HG03108 (cell line): ENCODE results near the gene NKD2.
"Not testable (repeated sequence)": the region's sequence is repeated elsewhere in the genome, so short reads cannot be mapped to it uniquely, and the experiment has no call there.

Experiments
- ATAC-seq: cut with Tn5 transposase; IDR thresholded peaks from one replicate; pipeline ENCODE4 v1.9.1; 2021; ENCODE audit warnings: moderate library complexity; ENCODE audit not compliant: unreplicated experiment

Gene NKD2

DNA sequence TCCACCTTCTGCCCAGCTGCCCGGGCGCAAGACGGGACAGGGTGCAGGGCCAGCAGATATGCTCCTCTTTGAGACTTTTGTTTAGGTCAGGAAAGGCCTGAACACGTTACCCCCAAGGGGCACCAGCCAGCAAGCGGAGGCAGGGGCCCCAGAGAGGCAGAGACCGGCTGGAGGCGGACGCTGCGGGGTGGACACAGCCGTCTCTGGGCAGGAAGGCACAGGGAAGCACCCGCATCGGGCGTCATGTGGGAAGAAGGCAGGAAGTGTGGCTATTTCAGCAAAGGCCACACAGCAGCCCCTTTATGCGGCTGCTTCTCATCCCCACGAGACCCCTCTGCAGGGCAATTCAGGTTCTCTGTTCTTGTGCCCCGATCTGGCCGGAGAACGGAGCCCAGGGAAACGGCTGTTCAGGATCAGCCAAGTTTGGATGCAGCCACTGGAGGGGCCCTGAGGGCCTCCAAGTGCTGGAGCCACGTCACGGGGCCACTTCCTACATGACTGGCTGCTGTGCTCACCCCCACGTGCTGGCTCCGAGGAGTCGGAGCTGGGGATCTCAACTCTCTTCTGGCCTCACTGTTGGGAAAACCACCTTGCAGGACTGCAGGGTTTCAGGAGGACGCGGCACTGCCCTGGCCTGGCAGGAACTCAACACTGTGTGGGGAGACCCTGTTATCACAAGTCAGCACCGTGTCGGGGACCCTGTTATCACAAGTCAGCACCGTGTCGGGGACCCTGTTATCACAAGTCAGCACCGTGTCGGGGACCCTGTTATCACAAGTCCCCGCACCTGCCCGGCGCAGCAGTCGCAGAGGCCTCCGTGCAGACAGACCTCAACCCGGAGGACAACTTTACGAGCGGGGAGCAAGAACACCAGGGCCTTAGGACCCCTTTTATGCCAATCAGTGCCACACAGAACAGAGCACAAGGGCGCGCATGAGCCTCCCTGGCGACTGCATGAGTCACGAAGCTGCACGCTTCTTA is 58.8 kb downstream of the NKD2 start:
- ATAC-seq, result no peak

- no peak for ATAC-seq
These were observed 59.7 kb downstream of the NKD2 start for GRCh38 chr5:1068204-1068894.

GRCh38 chr5:1068895-1069719 is 60.5 kb downstream of the NKD2 start:
- no peak for ATAC-seq

GRCh38 chr5:1069720-1070088 is 61.1 kb downstream of the NKD2 start:
- no peak for ATAC-seq

DNA sequence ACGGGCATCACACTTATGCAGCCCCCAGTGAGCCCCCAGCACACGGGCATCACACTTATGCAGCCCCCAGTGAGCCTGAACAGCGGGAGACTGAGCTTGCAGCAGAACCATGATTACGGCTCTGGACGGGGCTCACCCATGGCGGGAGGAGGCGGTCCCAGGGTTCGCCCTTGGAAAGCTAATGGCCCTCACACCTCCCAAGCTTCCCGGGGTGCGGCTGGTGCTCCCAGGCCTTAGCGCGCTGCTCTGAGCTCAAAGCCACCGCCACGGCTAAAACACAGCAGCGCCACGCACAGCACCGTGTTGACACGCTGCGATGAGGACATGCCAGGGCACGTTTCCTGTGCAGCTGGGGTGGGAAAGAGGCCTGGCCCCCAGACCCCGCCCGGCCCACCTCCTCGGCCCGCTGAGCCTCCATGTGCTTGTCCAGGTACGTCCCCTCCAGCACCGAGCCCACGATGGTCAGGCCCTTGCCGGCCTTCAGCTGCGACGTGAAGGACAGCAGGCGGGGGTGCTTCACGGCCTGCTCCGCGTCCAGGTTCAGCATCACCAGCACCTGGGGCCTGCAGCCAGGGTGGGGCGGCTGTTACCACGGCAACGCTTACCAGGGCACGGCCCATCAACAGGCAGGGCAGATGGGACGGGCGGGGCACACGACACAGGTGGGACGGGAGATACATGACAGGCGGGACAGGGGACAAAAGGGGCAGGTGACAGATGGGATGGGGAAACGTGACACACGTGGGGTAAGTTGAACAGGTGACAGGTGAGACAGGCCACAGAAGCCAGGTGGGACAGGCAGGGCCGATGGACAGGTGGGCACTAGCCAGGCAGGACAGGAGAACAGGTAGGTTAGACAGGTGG is 64.9 kb downstream of the NKD2 start:
- ATAC-seq, result no peak

GRCh38 chr5:1074226-1074625 is 65.6 kb downstream of the NKD2 start:
- ATAC-seq, result no peak

DNA sequence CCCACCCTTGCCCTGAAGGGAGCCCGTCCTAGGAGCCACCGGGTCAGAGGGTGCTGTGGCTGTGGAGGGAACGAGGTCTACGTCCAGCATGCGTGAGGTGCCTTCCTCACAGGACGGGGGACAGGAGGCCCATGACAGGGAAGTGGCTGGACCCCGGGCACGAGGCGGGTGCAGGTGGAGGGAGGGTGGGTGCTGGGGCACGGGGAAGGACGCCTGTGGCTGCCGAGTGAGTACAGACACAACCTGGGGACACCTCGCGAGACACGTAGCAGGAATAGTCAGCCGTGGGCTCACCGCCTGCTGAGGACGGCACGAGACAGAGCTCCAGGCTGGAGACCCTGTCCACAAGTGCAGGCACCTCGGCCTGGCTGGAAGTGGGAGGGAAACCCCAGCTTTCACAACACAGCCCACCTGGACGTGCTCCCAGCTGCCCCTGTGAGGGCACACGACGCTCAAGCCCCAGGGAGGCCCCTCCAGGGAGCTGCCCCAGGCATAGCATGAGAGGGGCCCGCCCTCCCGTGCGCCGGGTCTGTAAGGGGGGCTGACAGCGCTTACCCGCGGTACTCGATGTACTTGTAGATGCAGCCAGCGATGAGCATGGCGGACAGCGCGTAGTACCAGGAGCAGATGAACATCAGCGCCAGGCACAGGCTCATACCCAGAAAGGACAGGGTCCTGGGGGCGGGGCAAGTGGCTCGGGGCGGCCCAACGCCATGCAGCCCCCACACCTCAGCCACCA is 66.4 kb downstream of the NKD2 start:
- no peak for ATAC-seq

- no peak for ATAC-seq
These were observed 66.9 kb downstream of the NKD2 start for GRCh38 chr5:1075555-1075881.

DNA sequence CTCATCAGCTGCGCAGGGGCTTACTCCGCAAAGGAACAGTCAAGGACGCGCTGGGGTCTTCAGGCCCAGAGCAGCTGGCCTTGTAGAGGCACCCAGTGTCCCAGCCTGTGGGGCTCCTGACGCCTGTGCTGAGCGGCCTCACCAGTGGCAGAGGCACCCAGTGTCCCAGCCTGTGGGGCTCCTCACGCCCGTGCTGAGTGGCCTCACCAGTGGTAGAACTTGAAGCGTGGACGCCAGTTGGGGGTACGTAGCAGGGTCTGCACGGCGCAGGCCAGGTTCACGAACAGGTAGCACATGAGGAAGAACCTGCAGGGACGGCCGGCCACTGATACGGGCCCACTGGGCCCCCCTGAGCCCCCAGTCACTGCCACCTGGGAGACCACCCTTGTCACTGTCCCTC is 67.3 kb downstream of the NKD2 start:
- ATAC-seq, result no peak

- ATAC-seq, result no peak
These were observed 67.8 kb downstream of the NKD2 start for GRCh38 chr5:1076406-1076805.

DNA sequence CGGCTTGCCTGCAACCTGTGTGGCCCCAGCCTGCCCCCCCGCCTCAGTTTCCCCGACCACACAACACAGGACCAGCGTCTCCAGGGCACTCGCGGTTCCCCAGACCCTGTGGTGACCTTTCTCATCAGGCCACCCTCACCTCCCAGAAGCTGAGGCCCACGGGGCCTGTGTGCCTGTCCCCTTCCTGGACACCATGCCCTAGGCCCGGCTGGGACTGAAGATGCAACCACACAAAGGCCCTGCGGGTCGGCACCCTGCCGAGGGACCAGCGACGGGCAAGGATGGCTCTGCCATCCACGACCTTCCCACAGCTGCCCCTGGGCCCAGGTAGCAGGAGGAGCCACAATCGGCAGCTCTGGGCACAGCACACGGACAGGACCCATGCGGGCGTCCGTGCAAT is 68.4 kb downstream of the NKD2 start:
- no peak for ATAC-seq

- no peak for ATAC-seq
These were observed 69.0 kb downstream of the NKD2 start for GRCh38 chr5:1077491-1078020.

DNA sequence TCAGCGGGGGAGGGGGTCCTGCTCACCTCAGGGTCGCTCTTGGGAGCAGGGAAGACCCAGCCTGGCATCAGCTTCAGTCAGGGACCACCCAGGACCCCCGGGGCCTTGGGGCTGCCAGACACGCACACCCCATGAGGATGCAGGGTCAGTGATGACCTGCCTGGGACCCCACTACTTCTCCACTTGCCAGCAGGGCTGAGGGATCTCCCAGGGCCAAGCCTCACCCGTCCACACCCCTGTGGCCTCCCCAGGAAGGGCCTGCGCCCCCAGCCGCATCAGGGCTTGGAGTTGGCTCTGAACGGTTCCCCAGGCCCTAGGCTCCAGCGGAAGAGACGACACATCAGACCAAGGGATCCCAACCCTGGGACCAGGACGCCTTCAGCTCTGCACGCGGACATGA is 69.6 kb downstream of the NKD2 start:
- ATAC-seq, result no peak

DNA sequence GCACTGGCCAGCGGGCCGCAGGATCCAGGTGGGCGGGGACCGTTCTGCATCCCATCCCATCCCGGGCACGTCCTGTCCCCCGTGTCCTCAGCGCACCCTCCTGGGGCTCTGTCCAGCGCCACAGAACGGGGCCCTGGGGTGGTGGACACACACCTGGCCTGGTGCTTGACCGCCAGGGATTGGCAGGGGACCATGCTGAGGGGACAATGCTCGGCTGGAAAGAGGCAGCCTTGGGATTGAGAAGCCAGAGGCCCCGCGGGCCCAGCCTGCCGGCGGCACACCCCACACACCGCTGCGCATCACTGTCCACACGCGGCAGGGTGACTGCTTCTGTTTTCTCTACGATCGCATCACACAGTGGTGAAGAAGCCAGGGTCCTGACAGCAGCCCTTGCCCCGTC is 70.2 kb downstream of the NKD2 start:
- no peak for ATAC-seq

- no peak for ATAC-seq
These were observed 70.9 kb downstream of the NKD2 start for GRCh38 chr5:1079486-1079885.

DNA sequence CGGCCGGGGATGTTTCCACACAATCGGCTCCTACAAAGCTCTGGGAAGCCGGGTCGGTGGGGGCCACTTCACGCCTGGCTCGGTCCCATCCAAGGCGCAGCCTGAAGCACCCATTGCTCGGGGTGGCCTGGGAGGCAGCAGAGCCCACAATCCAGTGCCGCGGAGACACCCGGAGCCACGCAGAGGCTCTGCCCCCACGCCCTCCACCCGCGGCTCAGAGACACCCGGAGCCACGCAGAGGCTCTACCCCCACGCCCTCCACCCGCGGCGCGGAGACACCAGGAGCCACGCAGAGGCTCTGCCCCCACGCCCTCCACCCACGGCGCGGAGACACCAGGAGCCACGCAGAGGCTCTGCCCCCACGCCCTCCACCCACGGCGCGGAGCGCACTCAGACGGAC is 71.4 kb downstream of the NKD2 start:
- no peak for ATAC-seq

DNA sequence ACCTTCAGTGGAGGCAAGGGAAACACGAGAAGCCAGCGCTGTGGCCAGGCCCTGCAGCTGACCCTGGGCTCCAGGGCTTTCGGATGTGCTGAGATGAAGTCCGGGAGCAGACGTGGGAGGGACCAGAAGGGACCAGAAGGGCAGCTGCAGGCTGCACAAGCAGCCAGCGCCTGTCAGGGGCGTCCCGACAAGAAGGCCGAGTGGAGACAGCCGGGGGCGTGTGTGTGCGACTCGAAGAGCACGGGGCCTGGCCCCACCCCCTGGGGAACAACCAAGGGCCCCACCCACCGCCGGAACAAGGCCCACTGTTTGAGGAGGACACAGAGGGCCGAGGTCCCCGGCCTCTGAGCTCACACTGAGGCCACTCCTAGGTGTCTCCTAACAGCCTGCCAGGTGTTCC is 71.8 kb downstream of the NKD2 start:
- ATAC-seq, result no peak

- no peak for ATAC-seq
These were observed 72.9 kb downstream of the NKD2 start for GRCh38 chr5:1081519-1081918.

DNA sequence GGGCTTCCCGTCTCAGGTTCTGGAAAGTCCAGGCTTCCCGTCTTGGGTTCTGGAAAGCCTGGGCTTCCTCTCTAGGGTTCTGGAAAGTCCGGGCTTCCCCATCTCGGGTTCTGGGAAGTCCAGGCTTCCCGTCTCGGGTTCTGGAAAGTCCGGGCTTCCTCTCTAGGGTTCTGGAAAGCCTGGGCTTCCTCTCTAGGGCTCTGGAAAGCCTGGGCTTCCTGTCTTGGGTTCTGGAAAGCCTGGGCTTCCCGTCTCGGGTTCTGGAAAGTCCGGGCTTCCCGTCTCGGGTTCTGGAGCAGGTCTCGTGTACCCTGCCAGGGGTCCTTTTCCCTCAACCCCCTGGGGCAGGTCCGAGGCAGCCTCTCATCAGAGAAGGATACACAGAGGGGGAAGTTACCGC is 74.4 kb downstream of the NKD2 start:
- not testable (repeated sequence) for ATAC-seq
